Type B pancreatic cell (in vitro differentiated cells): ENCODE results near the gene ADAP1. TPM values are rescaled to one million over a fixed set of nuclear protein-coding genes. Genes with fewer than 3 reads are reported as not detected.

Experiments
- DNase-seq: peaks from one replicate; pipeline ENCODE4 v3.0.0; 2021; ENCODE audit warnings: mixed read lengths; ENCODE audit not compliant: unreplicated experiment; ENCODE audit errors: extremely low spot score
- H3K27ac Mint-ChIP-seq: 2 replicates; pipeline ENCODE4 v1.8.0; 2021; ENCODE audit warnings: mild to moderate bottlenecking, mixed read lengths
- H3K27me3 Mint-ChIP-seq: 2 replicates; pipeline ENCODE4 v1.8.0; 2021; ENCODE audit warnings: mixed read lengths
- H3K36me3 Mint-ChIP-seq: 2 replicates; pipeline ENCODE4 v1.8.0; 2021; ENCODE audit warnings: mixed read lengths
- H3K4me1 Mint-ChIP-seq: one replicate; pipeline ENCODE4 v1.8.0; 2021; ENCODE audit warnings: mixed read lengths; ENCODE audit not compliant: unreplicated experiment
- H3K4me3 Mint-ChIP-seq: 2 replicates; pipeline ENCODE4 v1.8.0; 2021; ENCODE audit warnings: mild to moderate bottlenecking, mixed read lengths
- H3K9me3 Mint-ChIP-seq: 2 replicates; pipeline ENCODE4 v1.8.0; 2021; ENCODE audit warnings: mixed read lengths
- total RNA-seq: library from RNA; stranded (reverse); gene quantifications from 2 replicates; pipeline ENCODE4 v1.2.1, GENCODE V29; 2021; ENCODE audit warnings: low replicate concordance
- TF ChIP-seq, protein P1 (sequence below): fragments of 200-600 bp; sonication (generic); conservative IDR thresholded peaks from 2 replicates; pipeline ENCODE4 v1.5.0; 2021; ENCODE audit warnings: antibody characterized with exemption, mild to moderate bottlenecking

The ADAP1 gene
- total RNA-seq, 1 donor from 2014 or later, result 15.7 TPM

DNA sequence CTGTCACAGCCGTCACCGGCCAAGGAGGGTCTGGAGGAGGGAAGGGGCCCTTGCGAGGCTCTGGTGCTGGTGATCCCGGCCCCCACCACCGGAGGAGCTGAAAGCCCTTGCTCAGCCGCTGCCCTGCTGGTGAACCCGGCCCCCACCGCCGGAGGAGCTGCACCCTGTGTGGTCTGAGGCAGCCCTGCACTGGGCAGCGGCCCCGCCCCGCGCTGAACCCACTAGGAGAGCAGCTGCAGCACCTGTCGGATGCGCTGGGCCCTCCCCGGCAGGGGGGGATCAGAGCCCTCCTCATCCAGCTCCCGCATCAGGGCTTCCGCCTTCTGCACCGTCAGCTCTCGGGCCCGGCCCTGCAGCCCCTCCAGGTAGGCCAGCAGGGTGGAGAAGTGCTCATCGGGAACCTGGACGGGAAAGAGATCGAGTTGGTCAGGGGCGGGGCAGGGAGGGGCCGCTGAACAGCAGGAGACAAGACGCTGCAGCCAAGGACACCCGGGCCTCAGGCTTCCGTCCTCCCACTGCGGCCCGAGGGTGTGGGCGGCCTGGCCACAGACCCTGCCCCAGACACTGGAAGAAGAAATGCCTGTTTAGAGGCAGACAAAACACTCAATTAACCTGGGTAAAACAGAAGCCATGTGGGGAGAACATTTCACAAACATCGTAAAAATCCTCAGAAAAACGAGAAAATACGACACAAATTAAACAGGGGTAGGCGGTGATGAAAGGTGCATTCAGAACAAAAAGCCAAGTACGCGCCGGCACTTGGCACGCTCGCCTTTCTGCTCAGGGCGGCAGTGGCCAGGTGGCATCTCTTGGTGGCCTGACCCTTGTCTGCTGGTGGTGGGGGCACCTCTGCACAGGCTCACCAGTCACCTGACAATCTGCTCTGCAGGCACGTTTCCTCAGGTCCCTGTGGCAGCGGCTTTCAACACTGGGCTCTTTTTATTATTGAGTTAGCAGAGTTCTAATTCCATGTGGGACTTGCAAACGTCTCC lies 43.2 kb upstream of the ADAP1 start:
- no peak for DNase-seq
- no peak overlapping the region for H3K4me3 Mint-ChIP-seq
- H3K4me1 Mint-ChIP-seq, result peaks cover 10% of the 10 kb centered on the region
- peak overlapping the region; percentile 23 for H3K27ac Mint-ChIP-seq
- H3K9me3 Mint-ChIP-seq, result no peaks in the 10 kb centered on the region
- H3K27me3 Mint-ChIP-seq, result no peaks in the 10 kb centered on the region
- TF ChIP-seq, protein P1, sequence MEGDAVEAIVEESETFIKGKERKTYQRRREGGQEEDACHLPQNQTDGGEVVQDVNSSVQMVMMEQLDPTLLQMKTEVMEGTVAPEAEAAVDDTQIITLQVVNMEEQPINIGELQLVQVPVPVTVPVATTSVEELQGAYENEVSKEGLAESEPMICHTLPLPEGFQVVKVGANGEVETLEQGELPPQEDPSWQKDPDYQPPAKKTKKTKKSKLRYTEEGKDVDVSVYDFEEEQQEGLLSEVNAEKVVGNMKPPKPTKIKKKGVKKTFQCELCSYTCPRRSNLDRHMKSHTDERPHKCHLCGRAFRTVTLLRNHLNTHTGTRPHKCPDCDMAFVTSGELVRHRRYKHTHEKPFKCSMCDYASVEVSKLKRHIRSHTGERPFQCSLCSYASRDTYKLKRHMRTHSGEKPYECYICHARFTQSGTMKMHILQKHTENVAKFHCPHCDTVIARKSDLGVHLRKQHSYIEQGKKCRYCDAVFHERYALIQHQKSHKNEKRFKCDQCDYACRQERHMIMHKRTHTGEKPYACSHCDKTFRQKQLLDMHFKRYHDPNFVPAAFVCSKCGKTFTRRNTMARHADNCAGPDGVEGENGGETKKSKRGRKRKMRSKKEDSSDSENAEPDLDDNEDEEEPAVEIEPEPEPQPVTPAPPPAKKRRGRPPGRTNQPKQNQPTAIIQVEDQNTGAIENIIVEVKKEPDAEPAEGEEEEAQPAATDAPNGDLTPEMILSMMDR, result peak; percentile 18
- H3K36me3 Mint-ChIP-seq, result no peaks in the 10 kb centered on the region

GRCh38 chr7:996079-996872 lies 41.8 kb upstream of the ADAP1 start:
- TF ChIP-seq, protein P1, result no peak
- Mint-ChIP-seq H3K4me3 (no peak overlapping the region), H3K27ac (no peak overlapping the region), H3K36me3 (no peaks in the 10 kb centered on the region), H3K27me3 (no peaks in the 10 kb centered on the region), H3K9me3 (no peaks in the 10 kb centered on the region), H3K4me1 (peaks cover 10% of the 10 kb centered on the region)
- no peak for DNase-seq

- TF ChIP-seq, protein P1, result no peak
- Mint-ChIP-seq H3K36me3 (no peaks in the 10 kb centered on the region), H3K9me3 (no peaks in the 10 kb centered on the region)
Observed at GRCh38 chr7:995571-995970, 41.1 kb upstream of the ADAP1 start.

DNA sequence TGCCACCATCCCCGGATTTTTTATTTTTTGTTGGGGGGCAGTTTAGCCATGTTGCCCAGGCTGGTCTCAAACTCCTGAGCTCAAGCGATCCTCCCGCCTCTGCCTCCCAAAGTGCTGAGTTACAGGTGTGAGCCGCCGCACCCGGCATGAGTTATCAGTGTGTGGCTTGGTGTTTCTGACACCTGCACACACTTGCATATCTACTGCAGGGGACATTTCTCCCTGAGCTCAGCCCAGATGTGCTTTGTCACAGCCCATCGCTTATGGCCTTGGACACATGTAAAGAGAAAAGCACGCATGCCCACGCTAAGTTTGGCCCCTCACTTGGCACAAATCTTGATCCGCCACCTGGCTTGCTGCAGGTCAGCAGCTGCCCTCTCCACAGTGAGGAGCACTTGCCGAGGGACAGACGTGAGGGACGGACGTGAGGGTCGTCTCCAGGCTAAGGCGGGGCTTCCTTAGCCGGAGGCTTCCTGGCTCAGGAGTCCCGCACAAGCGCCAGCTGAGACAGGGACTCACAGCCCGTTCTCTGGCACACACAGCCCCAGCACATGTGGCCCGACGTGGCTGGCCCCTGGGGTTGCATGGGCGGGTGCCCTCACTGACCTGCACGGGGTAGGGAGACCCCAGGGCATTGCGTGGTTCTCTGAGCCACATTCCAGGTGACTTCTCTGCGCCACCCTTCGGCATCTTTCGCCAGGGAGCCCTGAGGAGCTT lies 40.3 kb upstream of the ADAP1 start:
- Mint-ChIP-seq H3K36me3 (no peaks in the 10 kb centered on the region), H3K27me3 (no peaks in the 10 kb centered on the region), H3K4me3 (peak overlapping the region; percentile 44), H3K9me3 (no peaks in the 10 kb centered on the region), H3K4me1 (peaks cover 7% of the 10 kb centered on the region), H3K27ac (peak overlapping the region; percentile 39)
- TF ChIP-seq, protein P1, result no peak
- no peak for DNase-seq

More at GRCh38 chr7:995571-995970, 41.1 kb upstream of the ADAP1 start:
- H3K27ac Mint-ChIP-seq, result no peak overlapping the region
- H3K4me3 Mint-ChIP-seq, result no peak overlapping the region
- H3K4me1 Mint-ChIP-seq, result peaks cover 7% of the 10 kb centered on the region
- no peak for DNase-seq
- H3K27me3 Mint-ChIP-seq, result no peaks in the 10 kb centered on the region
